Esophagus muscularis mucosa (tissue), 4 donors: ENCODE results near the gene APLP2.
"Not testable (repeated sequence)": the region's sequence is repeated elsewhere in the genome, so short reads cannot be mapped to it uniquely, and the experiment has no call there.

Experiments
- EP300 ChIP-seq: sonication (generic); formaldehyde crosslinking; IDR thresholded peaks from one replicate; pipeline ENCODE4 v1.6.1; 2017; ENCODE audit warnings: antibody characterized with exemption
- POLR2A ChIP-seq: fragments of 450-650 bp; IDR thresholded peaks from one replicate; pipeline ENCODE4 v1.6.1; 2017; ENCODE audit warnings: antibody characterized with exemption, moderate library complexity, mild to moderate bottlenecking, low read depth
- POLR2AphosphoS5 ChIP-seq, 2 donors: sonication (generic); formaldehyde crosslinking; IDR thresholded peaks; one replicate each; pipeline ENCODE4 v1.6.1; 2017; ENCODE audit warnings: antibody characterized with exemption in 2 of 2
- TF ChIP-seq, protein P1 (sequence below), 3 experiments: fragments of 200-600 bp in 2 of 3; fragments of 450-650 bp in 1 of 3; sonication (generic) in 2 of 3; IDR thresholded peaks; one replicate each; pipeline ENCODE4 v1.5.1; 2017 to 2019; ENCODE audit warnings: antibody characterized with exemption in 3 of 3, mild to moderate bottlenecking in 2 of 3, moderate library complexity in 1 of 3

DNA sequence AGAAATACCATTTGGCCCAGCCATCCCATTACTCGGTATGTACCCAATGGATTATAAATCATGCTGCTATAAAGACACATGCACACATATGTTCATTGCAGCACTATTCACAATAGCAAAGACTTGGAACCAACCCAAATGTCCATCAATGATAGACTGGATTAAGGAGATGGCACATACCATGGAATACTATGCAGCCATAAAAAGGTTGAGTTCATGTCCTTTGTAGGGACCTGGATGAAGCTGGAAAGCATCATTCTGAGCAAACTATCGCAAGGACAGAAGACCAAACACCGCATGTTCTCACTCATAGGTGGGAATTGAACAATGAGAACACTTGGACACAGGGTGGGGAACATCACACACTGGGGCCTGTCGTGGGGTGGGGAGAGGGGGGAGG is 39.0 kb downstream of the APLP2 start:
- not testable (repeated sequence) for TF ChIP-seq POLR2A; POLR2AphosphoS5 (IDR thresholded peaks at IDR 0.05); EP300
- TF ChIP-seq, protein P1, sequence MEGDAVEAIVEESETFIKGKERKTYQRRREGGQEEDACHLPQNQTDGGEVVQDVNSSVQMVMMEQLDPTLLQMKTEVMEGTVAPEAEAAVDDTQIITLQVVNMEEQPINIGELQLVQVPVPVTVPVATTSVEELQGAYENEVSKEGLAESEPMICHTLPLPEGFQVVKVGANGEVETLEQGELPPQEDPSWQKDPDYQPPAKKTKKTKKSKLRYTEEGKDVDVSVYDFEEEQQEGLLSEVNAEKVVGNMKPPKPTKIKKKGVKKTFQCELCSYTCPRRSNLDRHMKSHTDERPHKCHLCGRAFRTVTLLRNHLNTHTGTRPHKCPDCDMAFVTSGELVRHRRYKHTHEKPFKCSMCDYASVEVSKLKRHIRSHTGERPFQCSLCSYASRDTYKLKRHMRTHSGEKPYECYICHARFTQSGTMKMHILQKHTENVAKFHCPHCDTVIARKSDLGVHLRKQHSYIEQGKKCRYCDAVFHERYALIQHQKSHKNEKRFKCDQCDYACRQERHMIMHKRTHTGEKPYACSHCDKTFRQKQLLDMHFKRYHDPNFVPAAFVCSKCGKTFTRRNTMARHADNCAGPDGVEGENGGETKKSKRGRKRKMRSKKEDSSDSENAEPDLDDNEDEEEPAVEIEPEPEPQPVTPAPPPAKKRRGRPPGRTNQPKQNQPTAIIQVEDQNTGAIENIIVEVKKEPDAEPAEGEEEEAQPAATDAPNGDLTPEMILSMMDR (IDR thresholded peaks at IDR 0.05) = not testable (repeated sequence)
